ENCODE results near the gene EIF4EBP2.

DNA sequence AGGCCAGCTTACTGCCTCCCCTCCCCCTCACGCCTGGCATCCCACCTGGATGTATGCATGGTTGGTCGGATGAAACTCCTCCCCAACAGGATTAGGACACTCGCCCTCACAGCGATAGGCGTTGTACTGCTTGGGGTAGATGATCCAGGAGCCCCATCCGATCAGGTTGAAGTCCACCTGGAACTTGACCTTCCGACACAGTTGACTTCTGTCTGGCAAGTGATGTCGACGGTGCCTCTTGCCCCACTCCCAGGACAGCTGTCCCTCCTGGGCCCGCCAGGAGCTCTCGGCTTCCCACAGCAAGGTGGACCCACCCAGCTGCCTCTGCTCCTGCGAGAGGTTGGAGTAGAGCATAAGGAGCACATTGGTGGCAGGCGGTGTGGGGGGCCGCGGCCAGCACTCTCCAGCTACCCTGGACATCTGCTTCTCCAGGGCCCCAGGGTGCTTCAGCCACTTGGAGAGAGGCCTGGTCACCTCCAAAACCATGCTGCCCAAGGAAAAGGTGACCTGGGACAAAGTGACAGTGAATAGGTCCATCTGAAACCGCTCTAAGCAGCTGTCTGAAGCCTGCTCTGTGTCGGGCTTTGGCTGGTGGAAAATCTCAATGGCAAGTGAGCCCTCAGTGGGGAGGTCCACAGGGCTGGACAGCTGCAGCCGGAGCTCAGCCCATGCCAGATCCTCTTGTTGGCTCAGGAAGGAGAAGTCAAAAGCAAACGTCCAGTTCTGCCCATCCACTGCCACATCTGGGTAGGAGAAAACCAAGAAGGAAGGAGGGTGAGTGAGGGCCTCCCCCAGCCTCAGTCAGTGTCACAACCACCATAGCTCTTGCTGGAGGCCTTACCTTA, 31.5 kb downstream of the EIF4EBP2 start:
- no peak for TF ChIP-seq CTCF (conservative IDR thresholded peaks at IDR 0.05; ENCODE audit: low read depth, low read length)
- no peak for TF ChIP-seq EZH2 (IDR thresholded peaks at IDR 0.05; ENCODE audit: borderline replicate concordance, low read depth, low read length, poor library complexity, severe bottlenecking)

Measured in A673 (cell line).